Measurements from ENCODE around the gene HNRNPUL1. TPM values are rescaled to one million over a fixed set of nuclear protein-coding genes. Genes with fewer than 3 reads are reported as not detected.

The HNRNPUL1 gene
- total and polyA plus RNA-seq, 9 of the 15 experiments (the other 6 are each of a cell fraction or from before 2014, with no cell fraction given) = 7.3 to 211 (median 85.0) TPM

DNA sequence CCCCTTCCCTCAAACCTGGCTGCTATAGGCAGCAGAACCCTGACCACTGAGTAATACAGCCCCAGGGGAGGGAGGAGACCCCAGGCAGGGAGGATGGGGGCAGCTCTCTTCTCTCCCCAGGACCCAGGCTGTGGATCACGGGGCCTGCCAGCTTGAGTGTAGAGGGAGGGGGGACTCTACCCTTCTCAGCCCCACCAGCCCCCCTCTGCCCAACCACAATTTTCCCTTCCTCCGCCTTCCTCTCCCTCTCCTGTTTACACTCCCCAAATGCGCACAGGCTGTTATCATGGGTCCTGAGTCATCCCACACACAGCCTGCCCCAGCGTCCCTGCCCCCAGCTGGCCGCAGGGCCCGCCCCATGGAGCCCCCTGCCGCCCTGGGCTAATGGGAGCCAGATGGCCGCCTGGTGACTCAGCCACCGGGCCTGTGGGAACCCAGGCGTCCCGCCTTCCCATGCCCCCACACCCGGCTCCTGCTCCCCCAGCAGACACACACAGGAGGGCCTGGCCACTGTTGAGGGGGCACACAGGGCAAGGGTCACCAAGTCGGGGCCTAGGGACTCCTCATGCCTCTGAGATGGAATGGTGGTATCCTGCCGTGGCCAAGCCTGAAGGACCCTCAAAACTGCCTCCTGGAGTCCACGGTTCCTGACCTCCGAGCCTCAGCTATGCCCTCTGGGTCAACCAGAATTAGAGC lies 59.4 kb downstream of the HNRNPUL1 start (continued):
- TF ChIP-seq, protein P1, sequence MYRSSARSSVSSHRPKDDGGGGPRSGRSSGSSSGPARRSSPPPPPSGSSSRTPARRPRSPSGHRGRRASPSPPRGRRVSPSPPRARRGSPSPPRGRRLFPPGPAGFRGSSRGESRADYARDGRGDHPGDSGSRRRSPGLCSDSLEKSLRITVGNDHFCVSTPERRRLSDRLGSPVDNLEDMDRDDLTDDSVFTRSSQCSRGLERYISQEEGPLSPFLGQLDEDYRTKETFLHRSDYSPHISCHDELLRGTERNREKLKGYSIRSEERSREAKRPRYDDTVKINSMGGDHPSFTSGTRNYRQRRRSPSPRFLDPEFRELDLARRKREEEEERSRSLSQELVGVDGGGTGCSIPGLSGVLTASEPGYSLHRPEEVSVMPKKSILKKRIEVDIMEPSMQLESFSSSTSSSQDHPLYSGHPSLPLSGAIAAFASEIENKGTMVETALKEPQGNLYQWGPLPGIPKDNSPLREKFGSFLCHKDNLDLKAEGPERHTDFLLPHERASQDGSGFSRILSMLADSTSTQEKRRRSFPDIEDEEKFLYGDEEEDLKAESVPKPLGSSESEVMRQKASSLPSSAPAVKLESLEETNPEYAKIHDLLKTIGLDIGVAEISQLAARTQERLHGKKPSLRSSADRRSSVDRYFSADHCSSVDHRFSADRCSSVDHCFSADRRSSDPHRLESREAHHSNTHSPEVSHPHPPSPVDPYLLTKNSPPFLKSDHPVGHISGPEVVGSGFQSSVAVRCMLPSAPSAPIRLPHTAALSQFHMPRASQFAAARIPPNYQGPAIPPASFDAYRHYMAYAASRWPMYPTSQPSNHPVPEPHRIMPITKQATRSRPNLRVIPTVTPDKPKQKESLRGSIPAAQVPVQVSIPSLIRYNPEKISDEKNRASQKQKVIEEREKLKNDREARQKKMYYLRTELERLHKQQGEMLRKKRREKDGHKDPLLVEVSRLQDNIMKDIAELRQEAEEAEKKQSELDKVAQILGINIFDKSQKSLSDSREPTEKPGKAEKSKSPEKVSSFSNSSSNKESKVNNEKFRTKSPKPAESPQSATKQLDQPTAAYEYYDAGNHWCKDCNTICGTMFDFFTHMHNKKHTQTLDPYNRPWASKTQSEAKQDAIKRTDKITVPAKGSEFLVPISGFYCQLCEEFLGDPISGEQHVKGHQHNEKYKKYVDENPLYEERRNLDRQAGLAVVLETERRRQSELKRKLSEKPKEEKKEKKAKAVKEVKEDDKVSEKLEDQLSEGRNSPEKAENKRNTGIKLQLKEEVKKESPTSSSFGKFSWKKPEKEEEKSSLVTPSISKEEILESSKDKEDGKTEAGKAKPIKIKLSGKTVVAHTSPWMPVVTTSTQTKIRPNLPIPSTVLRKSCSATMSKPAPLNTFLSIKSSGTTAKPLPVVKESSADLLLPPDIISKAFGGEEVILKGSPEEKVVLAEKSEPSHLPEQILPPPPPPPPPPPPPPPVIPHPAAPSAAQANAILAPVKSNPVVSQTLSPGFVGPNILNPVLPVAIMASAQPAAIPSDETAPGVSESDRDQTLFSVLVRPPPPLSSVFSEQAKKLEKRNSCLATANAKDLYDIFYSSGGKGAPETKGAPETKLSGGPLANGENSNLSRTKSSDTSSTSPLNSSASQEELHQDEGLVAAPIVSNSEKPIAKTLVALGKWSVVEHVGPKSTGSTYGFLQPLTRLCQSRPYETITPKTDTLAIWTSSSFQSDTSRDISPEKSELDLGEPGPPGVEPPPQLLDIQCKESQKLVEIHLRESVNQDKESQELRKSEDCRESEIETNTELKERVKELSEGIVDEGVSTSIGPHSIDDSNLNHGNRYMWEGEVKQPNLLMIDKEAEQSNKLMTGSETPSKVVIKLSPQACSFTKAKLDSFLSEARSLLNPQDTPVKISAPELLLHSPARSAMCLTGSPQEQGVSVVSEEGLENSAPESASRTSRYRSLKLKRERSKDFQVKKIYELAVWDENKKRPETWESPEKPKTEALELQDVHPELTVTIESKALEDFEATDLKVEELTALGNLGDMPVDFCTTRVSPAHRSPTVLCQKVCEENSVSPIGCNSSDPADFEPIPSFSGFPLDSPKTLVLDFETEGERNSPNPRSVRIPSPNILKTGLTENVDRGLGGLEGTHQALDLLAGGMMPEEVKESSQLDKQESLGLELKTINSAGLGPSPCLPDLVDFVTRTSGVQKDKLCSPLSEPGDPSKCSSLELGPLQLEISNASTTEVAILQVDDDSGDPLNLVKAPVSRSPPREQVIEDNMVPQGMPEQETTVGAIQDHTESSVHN (IDR thresholded peaks at IDR 0.05; ENCODE audit: borderline replicate concordance in 1 of 2, low read depth in 1 of 2) = peak in 1 of 2 experiments; percentile 63; a peak in 2 of 4 replicates
- TF ChIP-seq ZNF583 (CRISPR knock-in tag; IDR thresholded peaks at IDR 0.05) (peak; percentile 48; the same call in 1 of the 2 replicates), SMARCE1 (IDR thresholded peaks at IDR 0.05) (peak; percentile 97), ELF4 (CRISPR knock-in tag; IDR thresholded peaks at IDR 0.05) (peak; percentile 63; the same call in 1 of the 2 replicates), JUN (IDR thresholded peaks at IDR 0.05; ENCODE audit: borderline replicate concordance, low read depth, low read length) (peak; percentile 93), JUN (CRISPR knock-in tag; IDR thresholded peaks at IDR 0.05; ENCODE audit: borderline replicate concordance) (no peak; the same call in 1 of the 2 replicates), SRSF3 (IDR thresholded peaks at IDR 0.05; ENCODE audit: insufficient read depth, low read length) (no peak), CHCHD3 (CRISPR knock-in tag; IDR thresholded peaks at IDR 0.05) (no peak), PHF21A (IDR thresholded peaks at IDR 0.05; ENCODE audit: borderline replicate concordance, low read depth) (peak; percentile 92), GABPB2 (CRISPR knock-in tag; conservative IDR thresholded peaks at IDR 0.05) (no peak), MCM7 (IDR thresholded peaks at IDR 0.05) (no peak), CCAR2 (IDR thresholded peaks at IDR 0.05; ENCODE audit: low read depth, low read length) (no peak), MAFG (tag; conservative IDR thresholded peaks at IDR 0.05) (peak; percentile 83), CEBPB (tag; IDR thresholded peaks at IDR 0.05) (no peak), PTRF (tag; IDR thresholded peaks at IDR 0.05) (0 out of 2 replicates have a peak, but pooled peaks have one; percentile 30), HNRNPUL1 (IDR thresholded peaks at IDR 0.05; ENCODE audit: low read length) (no peak), ZNF24 (IDR thresholded peaks at IDR 0.05) (no peak), NFE2L1 (tag; IDR thresholded peaks at IDR 0.05; ENCODE audit: borderline replicate concordance, low read depth) (no peak), STAT5B (CRISPR knock-in tag; IDR thresholded peaks at IDR 0.05) (no peak), ZKSCAN3 (CRISPR knock-in tag; IDR thresholded peaks at IDR 0.05) (no peak)
- TF ChIP-seq, protein P2, sequence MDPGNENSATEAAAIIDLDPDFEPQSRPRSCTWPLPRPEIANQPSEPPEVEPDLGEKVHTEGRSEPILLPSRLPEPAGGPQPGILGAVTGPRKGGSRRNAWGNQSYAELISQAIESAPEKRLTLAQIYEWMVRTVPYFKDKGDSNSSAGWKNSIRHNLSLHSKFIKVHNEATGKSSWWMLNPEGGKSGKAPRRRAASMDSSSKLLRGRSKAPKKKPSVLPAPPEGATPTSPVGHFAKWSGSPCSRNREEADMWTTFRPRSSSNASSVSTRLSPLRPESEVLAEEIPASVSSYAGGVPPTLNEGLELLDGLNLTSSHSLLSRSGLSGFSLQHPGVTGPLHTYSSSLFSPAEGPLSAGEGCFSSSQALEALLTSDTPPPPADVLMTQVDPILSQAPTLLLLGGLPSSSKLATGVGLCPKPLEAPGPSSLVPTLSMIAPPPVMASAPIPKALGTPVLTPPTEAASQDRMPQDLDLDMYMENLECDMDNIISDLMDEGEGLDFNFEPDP (CRISPR knock-in tag; IDR thresholded peaks at IDR 0.05) = peak; percentile 29; the same call in 1 of the 2 replicates

Data from K562 (cell line).